Activated CD4-positive, alpha-beta T cell treated with anti-CD3 and anti-CD28 coated beads, Interleukin-2, Interleukin-4, amounts not matched to agents 100 ng/mL and 50 ng/mL, durations not matched to agents 16 hours and 8 hours (primary cell): Measurements from ENCODE around the gene ZNF646.

Experiments
- DNase-seq: peaks from one replicate; pipeline ENCODE4 v3.0.0-alpha.2; 2020; ENCODE audit warnings: low spot score

The ZNF646 gene

DNA sequence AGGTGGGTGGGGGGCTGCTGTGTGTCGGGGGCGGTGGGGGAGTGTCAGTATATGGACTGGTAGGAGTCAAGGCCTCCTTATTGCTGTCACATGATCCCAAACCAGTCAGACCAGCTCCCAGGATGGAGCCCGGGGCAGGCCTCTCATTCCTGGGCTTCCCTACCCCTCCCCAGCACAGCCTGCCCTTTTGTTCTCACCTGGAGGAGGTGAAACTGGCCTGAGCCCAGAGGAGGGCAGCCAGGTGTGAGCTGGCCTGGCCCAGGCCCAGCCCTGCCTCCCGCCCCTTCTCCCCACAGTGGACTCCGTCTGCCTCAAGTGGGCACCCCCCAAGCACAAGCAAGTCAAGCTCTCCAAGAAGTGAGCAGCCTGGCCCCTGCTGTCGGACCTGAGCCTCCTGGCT lies 56.7 kb downstream of the ZNF646 start:
- no peak for DNase-seq

DNA sequence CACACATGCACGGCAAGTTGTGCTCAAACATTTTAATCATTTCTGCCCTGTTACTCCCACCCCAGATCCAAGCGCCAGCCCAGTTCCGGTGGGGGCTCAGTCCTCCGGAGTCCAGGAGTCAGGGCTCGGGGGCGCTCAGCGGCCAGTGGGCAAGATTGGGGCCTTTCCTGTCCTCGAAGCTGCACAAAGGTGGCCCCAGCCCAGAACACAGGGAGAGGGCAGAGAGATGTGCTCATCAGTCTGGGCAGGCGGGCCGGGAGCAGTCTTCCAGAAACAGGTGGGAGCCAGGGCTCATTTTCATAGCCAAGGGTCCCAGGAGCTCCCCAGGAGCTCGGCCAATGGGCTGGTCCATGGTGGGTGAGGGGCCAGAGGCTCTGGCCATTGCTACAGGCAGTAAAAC lies 57.2 kb downstream of the ZNF646 start:
- no peak for DNase-seq

DNA sequence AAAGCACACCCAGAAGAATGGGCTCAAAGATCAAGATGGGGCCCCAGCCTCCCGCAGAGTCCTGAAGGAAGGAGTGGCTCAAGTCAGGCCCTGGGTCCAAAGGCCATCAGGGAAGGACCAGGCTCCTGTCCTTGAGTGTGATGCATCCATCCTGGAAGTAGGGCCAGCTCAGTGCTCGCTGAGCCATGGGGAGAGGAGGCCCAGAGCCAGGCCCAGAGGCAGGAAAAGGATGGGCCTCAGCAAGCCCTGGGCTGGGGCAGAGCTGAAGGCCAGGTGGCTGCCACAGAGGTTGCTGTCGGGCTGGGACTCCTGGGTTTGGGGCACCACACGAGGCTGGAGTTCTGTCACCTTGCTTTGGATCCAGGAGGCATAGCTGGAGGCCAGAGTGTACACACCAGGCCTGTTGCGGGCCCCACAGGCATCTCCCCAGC lies 57.6 kb downstream of the ZNF646 start:
- no peak for DNase-seq

GRCh38 chr16:31132303-31132979 lies 58.2 kb downstream of the ZNF646 start:
- no peak for DNase-seq

DNA sequence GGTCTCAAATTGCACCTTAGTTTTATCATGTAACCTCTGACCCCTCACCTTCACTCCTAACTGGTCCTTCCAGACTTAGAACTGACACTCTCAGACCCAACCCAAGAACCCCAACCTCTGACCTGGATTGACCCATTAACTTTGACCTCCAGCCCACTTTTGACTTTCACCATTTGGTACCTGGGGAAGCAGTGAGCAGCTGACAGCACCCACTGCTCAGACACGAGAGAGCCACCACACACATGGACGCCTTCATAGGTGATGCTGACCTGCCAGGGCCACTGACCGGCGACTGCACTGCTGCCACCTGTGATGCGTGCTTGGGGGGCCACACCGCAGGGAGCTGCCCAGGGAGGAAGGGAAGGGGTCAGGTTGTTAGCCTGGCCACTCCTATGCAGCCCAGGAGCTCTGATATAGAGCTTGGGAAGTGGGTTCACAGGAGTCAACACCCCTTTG lies 58.9 kb downstream of the ZNF646 start:
- no peak for DNase-seq
